OCI-LY1 (cell line): ENCODE measurements around the gene SAMD13.

ENCODE experiments used
- EZH2 ChIP-seq: fragments of 200-600 bp; sonication (generic), shearing (Covaris generic); IDR thresholded peaks from 2 replicates; pipeline ENCODE4 v1.8.0; 2017; ENCODE audit warnings: borderline replicate concordance, mixed run types, mild to moderate bottlenecking, antibody characterized with exemption, low read length, moderate library complexity, mixed read lengths
- TF ChIP-seq, protein P1 (sequence below): fragments of 200-600 bp; sonication (generic), shearing (Covaris generic); IDR thresholded peaks from 2 replicates; pipeline ENCODE4 v1.5.1; 2017; ENCODE audit warnings: mild to moderate bottlenecking, antibody characterized with exemption, low read length, moderate library complexity, mixed read lengths

DNA sequence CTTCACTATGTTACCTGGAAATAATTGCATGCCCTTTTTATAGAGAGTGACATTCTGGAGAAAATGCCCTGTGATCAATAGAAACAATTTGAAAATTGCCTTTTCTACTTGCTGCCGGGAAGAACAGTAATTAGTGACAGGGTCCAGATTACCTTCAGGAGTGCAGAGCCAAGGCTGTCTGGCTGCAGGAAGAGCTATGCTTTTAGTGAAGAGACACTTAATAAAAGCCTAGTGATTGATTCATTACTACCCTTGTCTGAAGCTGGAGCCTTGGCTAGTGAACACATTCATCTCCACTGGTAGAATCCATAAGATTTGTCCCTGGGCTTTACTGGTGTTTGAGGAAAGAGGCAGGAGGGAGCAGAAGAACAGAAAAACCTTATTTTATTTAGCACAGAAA is 83.8 kb downstream of the SAMD13 start:
- TF ChIP-seq, protein P1, sequence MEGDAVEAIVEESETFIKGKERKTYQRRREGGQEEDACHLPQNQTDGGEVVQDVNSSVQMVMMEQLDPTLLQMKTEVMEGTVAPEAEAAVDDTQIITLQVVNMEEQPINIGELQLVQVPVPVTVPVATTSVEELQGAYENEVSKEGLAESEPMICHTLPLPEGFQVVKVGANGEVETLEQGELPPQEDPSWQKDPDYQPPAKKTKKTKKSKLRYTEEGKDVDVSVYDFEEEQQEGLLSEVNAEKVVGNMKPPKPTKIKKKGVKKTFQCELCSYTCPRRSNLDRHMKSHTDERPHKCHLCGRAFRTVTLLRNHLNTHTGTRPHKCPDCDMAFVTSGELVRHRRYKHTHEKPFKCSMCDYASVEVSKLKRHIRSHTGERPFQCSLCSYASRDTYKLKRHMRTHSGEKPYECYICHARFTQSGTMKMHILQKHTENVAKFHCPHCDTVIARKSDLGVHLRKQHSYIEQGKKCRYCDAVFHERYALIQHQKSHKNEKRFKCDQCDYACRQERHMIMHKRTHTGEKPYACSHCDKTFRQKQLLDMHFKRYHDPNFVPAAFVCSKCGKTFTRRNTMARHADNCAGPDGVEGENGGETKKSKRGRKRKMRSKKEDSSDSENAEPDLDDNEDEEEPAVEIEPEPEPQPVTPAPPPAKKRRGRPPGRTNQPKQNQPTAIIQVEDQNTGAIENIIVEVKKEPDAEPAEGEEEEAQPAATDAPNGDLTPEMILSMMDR = no peak
- no peak for TF ChIP-seq EZH2
